ENCODE results near the gene SUCLG2. TPM values are rescaled to one million over a fixed set of nuclear protein-coding genes. Genes with fewer than 3 reads are reported as not detected.

The SUCLG2 gene
- total RNA-seq, 2 donors from 2014 or later: 25.5 to 36.6 TPM

DNA sequence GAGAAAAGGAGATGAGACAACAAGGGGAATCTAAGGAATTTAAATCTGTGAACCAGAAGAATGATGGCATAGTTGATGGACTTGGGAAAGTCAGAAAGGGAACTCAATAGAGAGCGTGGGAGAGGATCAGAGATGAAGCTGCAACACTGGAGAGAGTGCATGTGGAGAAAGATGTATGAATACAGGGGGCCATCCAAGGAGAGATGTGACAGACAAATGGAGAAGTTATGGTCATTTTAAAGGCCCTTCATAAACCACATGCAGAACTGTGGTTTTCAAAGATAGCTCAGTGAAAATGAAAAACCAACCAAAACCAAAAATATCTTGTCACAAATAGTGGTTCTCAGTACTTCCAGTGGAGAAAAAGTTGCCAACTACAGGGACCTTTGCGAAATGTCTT, 265.2 kb downstream of the SUCLG2 start:
- H3K9me3 ChIP-seq: no peaks in the 10 kb centered on the region
- no peaks in the 10 kb centered on the region for H3K36me3 ChIP-seq
- no peak for ATAC-seq (ENCODE audit: insufficient number of reproducible peaks, low FRiP score, low read depth)
- H3K4me3 ChIP-seq: no peak overlapping the region
- no peak overlapping the region for H3K27ac ChIP-seq
- TF ChIP-seq, protein P1, sequence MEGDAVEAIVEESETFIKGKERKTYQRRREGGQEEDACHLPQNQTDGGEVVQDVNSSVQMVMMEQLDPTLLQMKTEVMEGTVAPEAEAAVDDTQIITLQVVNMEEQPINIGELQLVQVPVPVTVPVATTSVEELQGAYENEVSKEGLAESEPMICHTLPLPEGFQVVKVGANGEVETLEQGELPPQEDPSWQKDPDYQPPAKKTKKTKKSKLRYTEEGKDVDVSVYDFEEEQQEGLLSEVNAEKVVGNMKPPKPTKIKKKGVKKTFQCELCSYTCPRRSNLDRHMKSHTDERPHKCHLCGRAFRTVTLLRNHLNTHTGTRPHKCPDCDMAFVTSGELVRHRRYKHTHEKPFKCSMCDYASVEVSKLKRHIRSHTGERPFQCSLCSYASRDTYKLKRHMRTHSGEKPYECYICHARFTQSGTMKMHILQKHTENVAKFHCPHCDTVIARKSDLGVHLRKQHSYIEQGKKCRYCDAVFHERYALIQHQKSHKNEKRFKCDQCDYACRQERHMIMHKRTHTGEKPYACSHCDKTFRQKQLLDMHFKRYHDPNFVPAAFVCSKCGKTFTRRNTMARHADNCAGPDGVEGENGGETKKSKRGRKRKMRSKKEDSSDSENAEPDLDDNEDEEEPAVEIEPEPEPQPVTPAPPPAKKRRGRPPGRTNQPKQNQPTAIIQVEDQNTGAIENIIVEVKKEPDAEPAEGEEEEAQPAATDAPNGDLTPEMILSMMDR (IDR thresholded peaks at IDR 0.05): no peak
- no peak for DNase-seq (ENCODE audit: low spot score)
- peaks cover 0 to 15% of the 10 kb centered on the region in 2 donors for H3K4me1 ChIP-seq (ENCODE audit: control insufficient read depth in 1 of 2, low read depth in 2 of 2)
- H3K27me3 ChIP-seq (replicated peaks; ENCODE audit: insufficient read depth): no peaks in the 10 kb centered on the region

DNA sequence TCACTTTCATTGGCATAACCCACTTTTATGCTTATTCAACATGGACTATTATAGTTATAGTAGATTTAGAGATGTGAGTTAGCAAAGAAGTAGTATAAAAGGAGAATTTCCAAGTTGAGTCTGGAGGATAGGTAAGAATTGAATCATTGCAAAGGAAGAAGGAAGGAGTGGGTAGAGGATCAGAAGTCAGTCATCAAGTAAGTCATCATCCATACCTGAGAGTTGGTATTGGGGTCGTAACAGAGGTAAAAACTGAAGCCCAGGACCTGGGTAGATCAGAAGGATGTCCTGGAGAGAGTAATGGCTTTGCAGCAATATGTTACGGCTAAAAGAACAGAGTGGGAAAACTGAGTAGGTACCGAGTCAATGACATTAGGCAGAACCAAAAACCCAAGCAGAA, 265.7 kb downstream of the SUCLG2 start:
- H3K4me1 ChIP-seq (ENCODE audit: control insufficient read depth in 1 of 2, low read depth in 2 of 2): peaks cover 0 to 19% of the 10 kb centered on the region in 2 donors
- no peak overlapping the region for H3K27ac ChIP-seq
- DNase-seq (ENCODE audit: low spot score) (no peak), ATAC-seq (ENCODE audit: insufficient number of reproducible peaks, low FRiP score, low read depth) (no peak)
- TF ChIP-seq, protein P1 (IDR thresholded peaks at IDR 0.05): no peak
- H3K9me3 ChIP-seq: no peaks in the 10 kb centered on the region
- no peaks in the 10 kb centered on the region for H3K36me3 ChIP-seq
- no peak overlapping the region for H3K4me3 ChIP-seq
- no peaks in the 10 kb centered on the region for H3K27me3 ChIP-seq (replicated peaks; ENCODE audit: insufficient read depth)

DNA sequence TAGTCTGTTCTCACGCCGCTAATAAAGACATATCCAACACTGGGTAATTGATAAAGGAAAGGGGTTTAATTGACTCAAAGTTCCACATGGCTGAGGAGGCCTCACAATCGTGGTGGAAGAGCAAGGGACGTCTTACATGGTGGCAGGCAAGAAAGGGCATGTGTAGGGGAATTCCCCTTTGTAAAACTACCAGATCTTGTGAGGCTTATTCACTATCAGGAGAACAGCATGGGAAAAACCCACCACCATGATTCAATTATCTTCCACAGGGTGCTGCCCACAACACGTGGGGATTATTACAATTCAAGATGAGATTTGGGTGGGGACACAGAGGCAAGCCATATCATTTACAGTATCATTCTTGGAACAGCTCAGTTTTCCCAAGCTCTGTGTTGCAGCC, 268.0 kb downstream of the SUCLG2 start:
- ATAC-seq (ENCODE audit: insufficient number of reproducible peaks, low FRiP score, low read depth) (no peak), DNase-seq (ENCODE audit: low spot score) (no peak)
- TF ChIP-seq, protein P1 (IDR thresholded peaks at IDR 0.05): no peak
- Histone ChIP-seq H3K27ac (no peak overlapping the region), H3K4me3 (no peak overlapping the region), H3K27me3 (replicated peaks; ENCODE audit: insufficient read depth) (no peaks in the 10 kb centered on the region), H3K4me1 (ENCODE audit: control insufficient read depth in 1 of 2, low read depth in 2 of 2) (peaks cover 8 to 39% of the 10 kb centered on the region in 2 donors), H3K36me3 (no peaks in the 10 kb centered on the region), H3K9me3 (no peaks in the 10 kb centered on the region)

DNA sequence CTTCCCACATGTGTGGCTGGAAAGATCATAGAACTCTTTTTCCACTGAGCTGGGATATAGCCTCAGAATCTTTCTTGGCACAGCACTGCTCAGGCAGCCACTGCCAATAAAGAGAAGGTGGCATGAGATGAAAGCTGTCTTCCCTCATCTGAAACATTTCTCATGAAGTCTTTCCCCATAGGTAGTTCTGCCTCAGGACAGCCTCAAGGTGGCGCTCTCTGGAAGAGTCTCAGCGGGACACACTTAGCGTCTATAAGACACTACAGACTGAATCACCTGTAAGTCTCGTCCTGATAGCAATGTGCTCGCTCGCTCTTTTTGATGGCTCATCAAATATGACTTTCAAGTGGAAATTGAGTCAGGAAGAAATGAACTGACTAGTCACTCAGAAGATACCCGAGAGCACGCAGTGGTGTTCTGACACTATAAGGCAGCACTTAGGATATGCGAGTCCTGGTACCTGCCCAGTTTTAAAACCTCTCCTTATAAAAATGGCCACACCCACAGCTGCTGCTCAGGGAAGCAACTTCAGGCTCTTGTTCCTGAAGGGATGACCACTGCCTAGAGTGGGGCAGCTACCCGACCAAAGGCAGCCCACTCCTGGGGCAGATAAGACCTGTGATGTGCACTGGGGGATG, 269.5 kb downstream of the SUCLG2 start:
- H3K27me3 ChIP-seq (replicated peaks; ENCODE audit: insufficient read depth): no peaks in the 10 kb centered on the region
- no peak for DNase-seq (ENCODE audit: low spot score)
- peaks cover 8 to 39% of the 10 kb centered on the region in 2 donors for H3K4me1 ChIP-seq (ENCODE audit: control insufficient read depth in 1 of 2, low read depth in 2 of 2)
- H3K36me3 ChIP-seq: no peaks in the 10 kb centered on the region
- no peak overlapping the region for H3K4me3 ChIP-seq
- TF ChIP-seq, protein P1 (IDR thresholded peaks at IDR 0.05): peak; percentile 9
- no peak for ATAC-seq (ENCODE audit: insufficient number of reproducible peaks, low FRiP score, low read depth)
- no peak overlapping the region for H3K27ac ChIP-seq
- H3K9me3 ChIP-seq: no peaks in the 10 kb centered on the region

DNA sequence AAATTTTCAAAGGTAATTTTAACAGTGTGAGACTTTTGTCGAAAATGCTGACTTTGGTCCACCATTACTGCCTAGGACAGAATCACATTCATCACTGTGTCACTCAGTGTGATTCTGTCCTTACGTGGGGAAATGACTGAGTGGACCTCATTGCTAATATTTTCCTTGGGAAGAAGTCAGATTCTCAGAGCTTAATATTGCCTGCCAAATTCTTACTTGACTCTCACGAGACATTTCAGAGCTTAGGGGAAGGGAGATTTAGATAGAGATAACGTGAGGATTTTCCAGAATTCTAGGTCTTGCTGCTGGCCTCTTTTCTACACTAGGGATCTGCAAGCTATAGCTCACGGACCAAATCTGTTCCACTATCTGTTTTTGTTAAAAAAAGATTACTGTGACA, 270.4 kb downstream of the SUCLG2 start:
- Histone ChIP-seq H3K27ac (no peak overlapping the region), H3K9me3 (no peaks in the 10 kb centered on the region), H3K27me3 (replicated peaks; ENCODE audit: insufficient read depth) (no peaks in the 10 kb centered on the region), H3K36me3 (no peaks in the 10 kb centered on the region), H3K4me3 (no peak overlapping the region), H3K4me1 (ENCODE audit: control insufficient read depth in 1 of 2, low read depth in 2 of 2) (peaks cover 8 to 39% of the 10 kb centered on the region in 2 donors)
- DNase-seq (ENCODE audit: low spot score) (no peak), ATAC-seq (ENCODE audit: insufficient number of reproducible peaks, low FRiP score, low read depth) (peak; percentile 53)
- TF ChIP-seq, protein P1 (IDR thresholded peaks at IDR 0.05): no peak

All from thoracic aorta (tissue), 2 donors.